Effector CD8-positive, alpha-beta T cell (primary cell): ENCODE results near the gene FBXL16.

Experiments used
- DNase-seq: peaks from one replicate; lab custom pipeline; 2025; lab: John Stamatoyannopoulos, UW

FBXL16 gene

DNA sequence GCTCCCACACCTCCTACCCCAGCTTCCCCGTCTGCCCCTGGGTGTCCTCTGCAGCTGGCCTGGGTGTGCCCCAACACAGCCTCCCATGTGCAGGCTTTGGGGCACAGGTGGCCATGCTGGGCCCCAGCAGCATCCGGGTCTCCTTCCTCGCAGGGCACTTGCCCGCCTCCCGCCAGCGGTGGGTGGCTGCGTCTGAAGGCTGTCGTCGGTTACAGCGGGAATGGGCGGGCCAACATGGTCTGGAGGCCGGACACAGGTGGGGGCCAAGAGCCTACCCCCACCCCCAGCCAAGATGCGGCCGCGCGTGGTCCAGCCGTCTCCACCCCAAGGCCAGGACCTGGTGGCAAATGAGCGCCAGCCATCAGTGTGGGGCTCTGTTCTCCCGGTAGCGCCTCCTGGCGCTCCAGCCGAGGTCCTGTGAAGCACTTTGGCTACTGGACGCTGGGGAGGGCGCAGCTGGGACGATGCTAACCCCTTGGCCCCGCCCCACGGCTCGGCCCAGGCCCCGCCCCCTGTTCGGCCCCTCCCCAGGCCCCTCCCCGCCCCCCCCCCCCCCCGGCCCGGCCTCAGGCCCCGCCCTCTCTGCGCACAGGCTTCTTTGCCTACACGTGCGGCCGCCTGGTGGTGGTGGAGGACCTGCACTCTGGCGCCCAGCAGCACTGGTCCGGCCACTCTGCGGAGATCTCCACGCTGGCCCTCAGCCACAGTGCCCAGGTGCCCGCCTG lies 45.0 kb downstream of the FBXL16 start:
- peak; percentile 61 for DNase-seq

DNA sequence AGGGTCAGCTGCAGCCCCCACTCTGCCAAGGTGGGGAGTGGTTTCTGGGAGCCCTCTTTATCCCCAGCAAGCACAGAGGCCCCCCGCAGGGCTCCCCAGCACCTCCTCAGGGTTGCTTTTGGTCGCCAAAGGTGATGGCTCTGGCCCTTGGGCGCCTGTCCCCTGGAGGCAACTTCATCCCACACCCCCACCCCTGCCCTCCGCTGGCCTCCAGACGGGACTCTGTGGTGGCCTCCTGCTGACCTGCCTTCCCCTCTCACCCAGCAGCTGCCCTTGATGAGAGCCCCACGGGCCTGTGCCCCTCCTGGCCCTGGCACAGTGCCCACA lies 45.5 kb downstream of the FBXL16 start:
- no peak for DNase-seq

DNA sequence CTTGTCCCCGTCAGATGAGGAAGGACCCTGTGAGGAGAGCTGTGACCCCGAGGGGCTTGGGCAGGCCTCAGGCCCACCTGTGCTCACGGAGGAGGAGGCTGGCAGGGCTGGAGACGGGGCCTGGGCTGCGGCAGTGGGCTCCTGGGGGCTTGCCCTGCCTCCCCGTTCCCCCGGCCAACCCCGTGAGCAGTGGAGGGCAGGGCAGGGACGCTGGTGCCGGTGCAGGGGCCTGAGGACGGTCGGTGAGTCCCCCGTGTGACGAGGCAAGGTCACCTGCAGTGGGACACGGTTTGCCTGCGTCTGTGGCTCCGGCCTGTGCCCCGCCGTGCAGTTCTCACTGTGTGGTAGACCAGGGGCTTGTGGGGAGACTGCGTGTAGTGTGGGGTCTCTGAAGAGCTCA lies 46.0 kb downstream of the FBXL16 start:
- DNase-seq, result no peak

DNA sequence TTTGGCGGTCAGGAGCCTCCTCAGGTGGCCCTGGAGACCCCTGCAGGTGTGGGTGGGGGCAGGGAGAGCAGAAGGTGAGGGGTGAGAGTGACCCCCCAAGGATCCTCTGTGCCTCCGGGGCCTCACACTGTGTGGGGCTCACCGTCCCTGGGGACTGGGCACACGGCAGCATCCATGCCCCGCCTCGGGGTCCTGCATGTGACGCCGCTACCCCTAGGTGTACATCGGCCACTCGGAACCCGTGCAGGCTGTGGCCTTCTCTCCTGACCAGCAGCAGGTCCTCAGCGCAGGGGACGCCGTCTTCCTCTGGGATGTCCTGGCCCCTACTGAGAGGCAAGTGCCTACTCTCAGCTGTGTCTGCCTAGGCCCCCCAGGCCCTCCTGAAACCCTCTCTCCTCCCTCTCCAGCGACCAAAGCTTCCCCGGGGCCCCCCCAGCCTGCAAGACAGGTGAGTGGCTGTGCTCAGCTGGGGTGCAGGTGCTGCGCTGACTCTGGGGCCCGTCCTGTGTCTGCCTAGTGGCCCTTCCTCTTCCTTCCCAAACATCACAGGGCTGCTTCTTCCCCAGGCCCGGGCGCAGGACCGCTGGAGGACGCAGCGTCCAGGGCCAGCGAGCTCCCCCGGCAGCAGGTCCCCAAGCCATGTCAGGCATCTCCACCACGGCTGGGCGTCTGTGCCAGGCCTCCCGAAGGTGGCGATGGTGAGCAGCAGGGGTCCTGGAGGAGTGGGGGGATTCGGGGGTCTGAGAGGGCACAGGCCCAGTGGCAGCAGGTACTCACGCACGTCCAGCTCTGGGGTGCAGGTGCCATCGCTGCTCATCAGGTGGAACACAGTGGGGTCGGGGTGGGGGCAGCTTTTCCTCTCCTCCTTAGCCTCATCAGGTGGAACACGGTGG lies 46.7 kb downstream of the FBXL16 start:
- DNase-seq, result no peak

DNA sequence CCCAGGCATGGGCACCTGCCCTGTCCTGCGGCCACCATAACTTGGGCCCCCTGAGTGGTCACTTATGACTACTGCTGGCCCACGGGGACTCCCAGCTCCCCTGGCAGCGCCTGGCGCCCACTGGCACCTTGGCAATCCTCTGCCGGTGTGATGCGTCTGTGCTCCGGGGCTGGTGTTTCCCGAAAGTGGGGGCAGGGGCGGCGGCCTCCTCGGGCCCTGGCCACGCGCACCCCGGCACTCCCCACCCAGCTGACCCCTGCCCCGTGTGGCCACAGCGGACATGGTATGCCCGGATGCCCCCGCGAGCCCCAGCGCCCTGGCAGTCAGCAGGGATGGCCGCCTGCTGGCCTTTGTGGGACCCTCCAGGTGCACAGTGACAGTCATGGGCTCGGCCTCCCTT lies 48.1 kb downstream of the FBXL16 start:
- no peak for DNase-seq

DNA sequence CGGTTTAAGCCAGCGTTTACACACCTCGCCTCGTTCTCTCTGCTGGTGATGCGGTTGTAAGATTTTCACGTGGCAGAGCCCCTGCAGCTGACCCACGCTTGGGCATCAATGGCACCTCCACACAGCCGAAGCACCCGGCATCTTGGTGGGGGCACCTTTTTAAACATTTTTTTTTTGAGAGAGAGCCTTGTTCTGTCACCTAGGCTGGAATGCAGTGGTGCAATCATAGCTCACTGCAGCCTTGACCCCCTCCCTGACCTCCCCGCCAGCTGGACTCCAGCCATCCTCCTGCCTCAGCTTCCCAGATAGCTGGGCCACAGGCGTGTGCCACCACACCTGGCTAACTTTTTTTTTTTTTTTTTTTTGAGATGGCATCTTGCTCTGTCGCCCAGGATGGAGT lies 51.6 kb downstream of the FBXL16 start:
- DNase-seq, result no peak

DNA sequence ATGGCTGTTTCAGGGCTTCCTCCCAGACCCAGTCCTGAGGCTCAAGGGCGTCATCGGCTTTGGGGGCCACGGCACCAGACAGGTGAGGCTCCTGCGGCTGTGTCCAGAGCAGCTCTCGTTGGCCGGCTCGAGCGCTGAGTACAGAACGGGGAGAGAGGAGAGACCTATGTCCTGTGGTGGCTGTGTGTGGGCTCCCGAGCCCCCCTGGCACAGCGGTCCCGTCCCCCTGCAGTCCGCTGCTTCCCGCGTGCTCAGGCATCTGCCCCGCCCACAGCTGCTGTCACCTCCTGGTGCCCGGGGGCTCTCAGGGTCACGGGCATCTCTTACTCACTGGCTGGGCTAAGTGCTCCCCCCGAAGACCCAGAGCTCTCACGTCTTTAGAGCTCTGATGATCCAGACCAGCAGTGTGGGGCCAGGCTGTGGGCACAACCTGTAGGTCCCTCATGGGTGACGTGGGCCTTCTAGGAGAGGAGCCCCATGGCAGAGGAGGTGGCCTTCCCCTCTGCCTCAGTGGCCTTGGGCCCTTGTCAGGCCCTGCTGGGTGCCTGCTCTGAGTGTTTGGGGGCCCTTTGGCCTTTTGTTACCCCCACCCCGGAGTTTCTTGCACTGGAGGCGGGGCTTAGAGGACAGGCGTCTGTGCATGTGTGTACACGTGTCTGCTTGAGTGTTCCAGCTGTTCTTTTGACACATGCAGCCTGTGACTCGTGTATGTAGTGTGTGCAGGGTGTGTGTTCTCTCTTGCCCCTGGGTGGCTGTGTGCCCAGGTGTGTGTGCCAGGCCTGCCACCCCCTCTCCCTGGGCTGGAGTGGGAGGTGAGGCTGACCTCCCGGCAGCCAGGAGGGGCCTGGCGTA lies 52.9 kb downstream of the FBXL16 start:
- no peak for DNase-seq

GRCh38 chr16:651844-652243 lies 53.8 kb downstream of the FBXL16 start:
- no peak for DNase-seq

GRCh38 chr16:649631-650030 lies 56.0 kb downstream of the FBXL16 start:
- DNase-seq, result no peak

GRCh38 chr16:648781-649589 lies 56.6 kb downstream of the FBXL16 start, which contains the start of gene WDR90:
WDR90 (plus strand) TSS chr16:649365; CDS start chr16:649417, 52 bp downstream.
- DNase-seq, result peak; percentile 90

- DNase-seq, result no peak
Observed at GRCh38 chr16:648071-648780, 57.4 kb downstream of the FBXL16 start.

GRCh38 chr16:647173-647902 lies 58.3 kb downstream of the FBXL16 start:
- DNase-seq, result no peak

DNA sequence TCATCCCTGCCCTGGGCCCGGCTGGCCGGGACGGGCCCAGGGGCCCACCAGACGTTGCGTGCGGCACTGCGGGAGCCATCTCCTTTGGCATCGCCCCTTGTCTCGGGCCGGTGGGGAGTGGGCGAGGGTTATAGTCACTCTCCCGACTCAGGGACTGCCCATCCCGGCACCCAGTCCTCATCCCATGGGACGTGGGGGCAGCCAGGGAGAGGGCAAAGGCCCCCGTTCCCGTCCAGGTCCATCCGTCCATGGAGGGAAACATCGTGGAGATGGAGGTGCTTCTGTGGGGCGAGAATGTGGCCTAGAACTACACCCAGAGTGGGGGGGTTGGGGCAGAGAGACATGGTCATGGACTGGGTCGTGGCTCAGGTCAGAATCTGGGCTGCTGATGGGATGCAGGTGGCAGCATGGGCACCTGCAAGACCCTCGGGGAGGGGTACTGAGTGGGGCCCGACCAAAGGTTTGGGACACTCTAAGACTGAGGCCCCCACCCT lies 58.9 kb downstream of the FBXL16 start:
- no peak for DNase-seq

- no peak for DNase-seq
Observed at GRCh38 chr16:645852-646678, 59.5 kb downstream of the FBXL16 start.

DNA sequence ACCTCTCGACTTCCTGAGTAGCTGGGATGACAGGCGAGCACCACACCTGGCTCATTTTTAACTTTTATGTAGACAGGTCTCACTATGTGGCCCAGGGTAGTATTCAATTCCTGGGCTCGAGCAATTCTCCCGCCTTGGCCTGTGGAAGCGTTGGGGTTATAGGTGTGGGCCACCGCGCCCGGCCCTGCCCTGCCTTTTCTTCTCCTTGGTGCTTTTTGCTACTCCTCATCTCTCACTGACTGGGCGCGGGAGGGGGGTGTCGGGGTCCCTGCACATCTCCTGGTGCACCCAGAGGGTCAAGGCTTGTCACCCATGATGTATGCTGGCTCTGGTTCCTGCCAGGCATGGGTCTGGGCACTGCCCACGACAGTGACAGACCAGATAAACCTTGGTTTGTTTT lies 61.0 kb downstream of the FBXL16 start:
- DNase-seq, result no peak

- no peak for DNase-seq
Observed at GRCh38 chr16:643050-643368, 62.6 kb downstream of the FBXL16 start.
